Vagina (tissue), 2 donors: ENCODE data around the gene C3orf38.

ENCODE experiments used
- CTCF ChIP-seq, 3 experiments: fragments of 450-650 bp in 2 of 3; fragments of 200-600 bp in 1 of 3; sonication (generic) in 1 of 3; IDR thresholded peaks; one replicate each; pipeline ENCODE4 v1.5.1; 2017 to 2019; ENCODE audit warnings: antibody characterized with exemption in 3 of 3, mild to moderate bottlenecking in 2 of 3, moderate library complexity in 2 of 3
- POLR2A ChIP-seq, 2 donors: fragments of 450-650 bp; IDR thresholded peaks; one replicate each; pipeline ENCODE4 v1.6.1; 2017; ENCODE audit warnings: antibody characterized with exemption in 2 of 2, mild to moderate bottlenecking in 2 of 2, moderate library complexity in 2 of 2

GRCh38 chr3:88142094-88142624, 7.6 kb upstream of the C3orf38 start:
- TF ChIP-seq CTCF (IDR thresholded peaks at IDR 0.05): no peak
- no peak for TF ChIP-seq POLR2A (IDR thresholded peaks at IDR 0.05)
